K562 (cell line): ENCODE measurements around the gene PRPF6. TPM values are rescaled to one million over a fixed set of nuclear protein-coding genes. Genes with fewer than 3 reads are reported as not detected.

Source experiments
- CCNT2 ChIP-seq: IDR thresholded peaks from 2 replicates; pipeline ENCODE4 v1.6.1; 2011; ENCODE audit warnings: borderline replicate concordance, low read depth, mild to moderate bottlenecking, moderate library complexity, mixed read lengths, low read length; ENCODE audit not compliant: insufficient read length; ENCODE audit errors: extremely low read depth
- CREBBP ChIP-seq: IDR thresholded peaks from one replicate; pipeline ENCODE4 v1.6.1; 2012; ENCODE audit warnings: low read depth, mild to moderate bottlenecking, control low read depth, inconsistent platforms, low read length
- GTF3C2 ChIP-seq: IDR thresholded peaks from 3 replicates; pipeline ENCODE4 v1.6.1; 2011; ENCODE audit warnings: borderline replicate concordance, mild to moderate bottlenecking, moderate library complexity; ENCODE audit not compliant: insufficient read length; ENCODE audit errors: extremely low read depth
- PATZ1 ChIP-seq: fragments of 250-450 bp; sonication (Bioruptor Pico); IDR thresholded peaks from 2 replicates; pipeline ENCODE4 v1.5.0; 2020; ENCODE audit warnings: mild to moderate bottlenecking, borderline replicate concordance
- RBM17 ChIP-seq: fragments of 200-400 bp; formaldehyde crosslinking; IDR thresholded peaks from 2 replicates; pipeline ENCODE4 v1.6.1; 2017; ENCODE audit warnings: low read depth, mild to moderate bottlenecking, low read length, borderline replicate concordance
- THRAP3 ChIP-seq: fragments of 450-650 bp; IDR thresholded peaks from 2 replicates; pipeline ENCODE4 v1.6.1; 2016; ENCODE audit warnings: mild to moderate bottlenecking, inconsistent platforms, borderline replicate concordance
- YY1 ChIP-seq, 3 experiments: IDR thresholded peaks; 2 replicates each; pipeline ENCODE4 v1.6.1; 2011; ENCODE audit warnings: low read length in 2 of 3, mild to moderate bottlenecking in 2 of 3, moderate library complexity in 2 of 3, borderline replicate concordance in 1 of 3, control low read depth in 1 of 3, low read depth in 1 of 3; ENCODE audit not compliant: insufficient read depth in 3 of 3, insufficient replicate concordance in 2 of 3, control insufficient read depth in 1 of 3, insufficient read length in 1 of 3; ENCODE audit errors: extremely low read depth in 1 of 3
- ZBTB1 ChIP-seq: sonication (generic); formaldehyde crosslinking; IDR thresholded peaks from 2 replicates; pipeline ENCODE4 v1.8.1; 2023; ENCODE audit warnings: missing genetic modification reagents, low read depth, mild to moderate bottlenecking, borderline replicate concordance
- ZBTB2 ChIP-seq: fragments of 450-650 bp; IDR thresholded peaks from 2 replicates; pipeline ENCODE4 v1.6.1; 2016; ENCODE audit warnings: antibody characterized with exemption
- ZNF316 ChIP-seq: fragments of 450-650 bp; IDR thresholded peaks from 2 replicates; pipeline ENCODE4 v1.6.1; 2016
- polyA plus RNA-seq, 8 experiments: library from polyadenylated mRNA; depleted of rRNA in 4 of 8; stranded (reverse) in 5 of 8; unstranded in 3 of 8; fragments of >200 nt; fragmentation: Nextera tagmentation in 2 of 8; fragmentation: Illumina TruSeq in 1 of 8; extraction: Ambion mirVana in 2 of 8; extraction: Trizol in 1 of 8; gene quantifications; 2 replicates each; pipeline versions ENCODE4 v1.2.1 to v1.2.3, GENCODE V29; 2011 to 2014; ENCODE audit warnings: inconsistent platforms in 1 of 8, missing spikeins in 1 of 8
- total RNA-seq, 7 experiments: library from RNA; depleted of rRNA in 6 of 7; stranded (reverse); fragments of >200 nt in 6 of 7; fragmentation: Illumina TruSeq in 2 of 7; extraction: Trizol in 2 of 7; gene quantifications; 2 replicates each; pipeline versions ENCODE4 v1.2.1 to v1.2.3, GENCODE V29; 2011 to 2021; ENCODE audit warnings: low replicate concordance in 1 of 7
- TF ChIP-seq, protein P1 (sequence below): fragments of 250-450 bp; sonication (Bioruptor Pico); IDR thresholded peaks from 2 replicates; pipeline ENCODE4 v1.5.0; 2021; ENCODE audit warnings: mild to moderate bottlenecking, borderline replicate concordance
- TF ChIP-seq, protein P2 (sequence below): fragments of 450-650 bp; conservative IDR thresholded peaks from 2 replicates; pipeline ENCODE4 v1.6.1; 2016; ENCODE audit warnings: missing genetic modification characterization, low read depth, mild to moderate bottlenecking, control low read depth, missing compliant biosample characterization
- TF ChIP-seq, protein P3 (sequence below): sonication (generic); formaldehyde crosslinking; IDR thresholded peaks from 2 replicates; pipeline ENCODE4 v1.8.0; 2022; ENCODE audit warnings: mild to moderate bottlenecking, missing genetic modification reagents

Gene PRPF6
- total and polyA plus RNA-seq, 9 of the 15 experiments (the other 6 are each of a cell fraction or from before 2014, with no cell fraction given): 4.2 to 83.2 (median 59.9) TPM

DNA sequence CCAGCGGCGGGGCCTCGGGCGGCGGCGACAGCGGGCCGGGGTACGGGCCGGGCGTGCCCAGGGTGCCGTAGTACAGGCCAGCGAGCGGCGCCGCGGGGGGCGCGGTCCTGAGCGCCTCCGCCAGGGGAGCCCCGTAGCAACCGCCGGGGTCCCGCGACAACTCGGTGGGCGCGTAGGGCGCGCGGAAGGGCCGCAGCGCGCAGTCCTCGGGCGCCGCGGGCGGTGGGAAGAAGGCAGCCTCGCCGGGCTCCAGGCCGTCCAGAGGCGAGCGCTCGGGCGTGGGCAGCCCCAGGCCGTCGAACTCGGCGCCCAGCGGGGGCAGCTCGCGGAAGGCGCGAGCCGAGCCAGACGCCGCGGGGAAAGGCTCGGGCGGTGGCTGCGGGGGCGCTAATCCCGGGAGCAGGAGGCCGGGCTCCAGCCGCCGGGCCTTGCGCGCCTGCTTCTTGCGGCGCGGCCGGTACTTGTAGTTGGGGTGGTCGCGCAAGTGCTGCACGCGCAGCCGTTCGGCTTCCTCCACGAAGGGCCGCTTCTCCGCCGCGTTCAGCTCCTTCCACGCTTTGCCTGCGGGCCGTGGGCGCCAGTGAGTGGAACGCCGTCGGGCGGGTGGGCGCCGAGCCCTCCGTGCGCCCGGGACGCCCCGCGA is 67.6 kb downstream of the PRPF6 start (continued):
- TF ChIP-seq, protein P1, sequence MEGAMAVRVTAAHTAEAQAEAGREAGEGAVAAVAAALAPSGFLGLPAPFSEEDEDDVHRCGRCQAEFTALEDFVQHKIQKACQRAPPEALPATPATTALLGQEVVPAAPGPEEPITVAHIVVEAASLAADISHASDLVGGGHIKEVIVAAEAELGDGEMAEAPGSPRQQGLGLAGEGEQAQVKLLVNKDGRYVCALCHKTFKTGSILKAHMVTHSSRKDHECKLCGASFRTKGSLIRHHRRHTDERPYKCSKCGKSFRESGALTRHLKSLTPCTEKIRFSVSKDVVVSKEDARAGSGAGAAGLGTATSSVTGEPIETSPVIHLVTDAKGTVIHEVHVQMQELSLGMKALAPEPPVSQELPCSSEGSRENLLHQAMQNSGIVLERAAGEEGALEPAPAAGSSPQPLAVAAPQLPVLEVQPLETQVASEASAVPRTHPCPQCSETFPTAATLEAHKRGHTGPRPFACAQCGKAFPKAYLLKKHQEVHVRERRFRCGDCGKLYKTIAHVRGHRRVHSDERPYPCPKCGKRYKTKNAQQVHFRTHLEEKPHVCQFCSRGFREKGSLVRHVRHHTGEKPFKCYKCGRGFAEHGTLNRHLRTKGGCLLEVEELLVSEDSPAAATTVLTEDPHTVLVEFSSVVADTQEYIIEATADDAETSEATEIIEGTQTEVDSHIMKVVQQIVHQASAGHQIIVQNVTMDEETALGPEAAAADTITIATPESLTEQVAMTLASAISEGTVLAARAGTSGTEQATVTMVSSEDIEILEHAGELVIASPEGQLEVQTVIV (CRISPR knock-in tag): no peak
- TF ChIP-seq CREBBP (no peak), THRAP3 (no peak), PATZ1 (CRISPR knock-in tag) (no peak), CCNT2 (peak; percentile 41), GTF3C2 (no peak), ZBTB1 (no peak), RBM17 (no peak), ZBTB2 (no peak), ZNF316 (no peak), YY1 (IDR thresholded peaks at IDR 0.05; ENCODE audit: borderline replicate concordance in 1 of 3, control insufficient read depth in 1 of 3, extremely low read depth in 1 of 3, insufficient read depth in 3 of 3, insufficient read length in 1 of 3, insufficient replicate concordance in 2 of 3, low read depth in 1 of 3, low read length in 2 of 3) (peak in 1 of 3 experiments; percentile 30)
- TF ChIP-seq, protein P2, sequence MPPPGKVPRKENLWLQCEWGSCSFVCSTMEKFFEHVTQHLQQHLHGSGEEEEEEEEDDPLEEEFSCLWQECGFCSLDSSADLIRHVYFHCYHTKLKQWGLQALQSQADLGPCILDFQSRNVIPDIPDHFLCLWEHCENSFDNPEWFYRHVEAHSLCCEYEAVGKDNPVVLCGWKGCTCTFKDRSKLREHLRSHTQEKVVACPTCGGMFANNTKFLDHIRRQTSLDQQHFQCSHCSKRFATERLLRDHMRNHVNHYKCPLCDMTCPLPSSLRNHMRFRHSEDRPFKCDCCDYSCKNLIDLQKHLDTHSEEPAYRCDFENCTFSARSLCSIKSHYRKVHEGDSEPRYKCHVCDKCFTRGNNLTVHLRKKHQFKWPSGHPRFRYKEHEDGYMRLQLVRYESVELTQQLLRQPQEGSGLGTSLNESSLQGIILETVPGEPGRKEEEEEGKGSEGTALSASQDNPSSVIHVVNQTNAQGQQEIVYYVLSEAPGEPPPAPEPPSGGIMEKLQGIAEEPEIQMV (tag): no peak
- TF ChIP-seq, protein P3, sequence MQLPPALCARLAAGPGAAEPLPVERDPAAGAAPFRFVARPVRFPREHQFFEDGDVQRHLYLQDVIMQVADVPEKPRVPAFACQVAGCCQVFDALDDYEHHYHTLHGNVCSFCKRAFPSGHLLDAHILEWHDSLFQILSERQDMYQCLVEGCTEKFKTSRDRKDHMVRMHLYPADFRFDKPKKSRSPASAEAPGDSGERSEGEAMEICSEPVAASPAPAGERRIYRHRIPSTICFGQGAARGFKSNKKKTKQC (CRISPR knock-in tag): no peak
